Loucy (cell line): ENCODE measurements around the gene PCBD1.
A peak's percentile ranks its signal among the peaks of the same experiment; 100 is the strongest.

Experiments
- EZH2phosphoT487 ChIP-seq: fragments of 200-600 bp; IDR thresholded peaks from 2 replicates; pipeline ENCODE4 v1.6.1; 2018; ENCODE audit warnings: antibody characterized with exemption, mild to moderate bottlenecking, moderate library complexity, borderline replicate concordance
- TF ChIP-seq, protein P1 (sequence below): fragments of 200-600 bp; sonication (generic); conservative IDR thresholded peaks from 2 replicates; pipeline ENCODE4 v1.5.1; 2014; ENCODE audit warnings: mild to moderate bottlenecking, antibody characterized with exemption, low read length

DNA sequence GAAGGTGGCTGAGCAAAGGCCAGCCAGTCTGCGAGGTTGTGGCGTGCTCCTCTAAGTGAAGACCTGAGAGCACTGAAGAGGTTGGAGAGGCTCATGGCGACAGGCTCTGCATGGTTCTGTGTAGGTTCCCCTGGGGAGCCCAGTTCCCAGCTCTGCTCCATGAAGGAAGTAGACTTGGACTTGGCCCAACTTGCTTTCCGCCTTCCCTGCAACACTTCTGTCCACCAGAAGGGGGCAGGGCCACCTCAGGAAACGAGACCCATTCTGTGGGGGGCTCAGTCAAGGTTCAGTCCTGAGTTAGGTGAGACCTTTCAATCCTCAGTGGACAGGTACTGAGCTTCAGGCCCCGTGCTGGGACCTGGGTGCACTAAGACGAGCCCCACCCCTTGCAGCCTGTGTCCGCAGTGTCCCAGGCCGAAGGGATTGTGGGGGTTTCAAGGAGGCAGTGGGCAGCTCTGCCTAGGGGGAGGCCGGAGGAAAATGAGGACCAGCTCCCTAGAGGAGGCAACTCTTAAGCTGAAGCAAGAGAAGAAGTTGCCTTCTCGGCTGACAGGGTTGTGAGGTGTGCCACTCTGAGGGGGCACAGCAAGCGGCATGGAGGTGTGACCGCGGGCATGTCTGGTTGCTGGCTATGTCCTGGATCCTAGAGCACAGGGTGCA, 15.0 kb upstream of the PCBD1 start:
- no peak for TF ChIP-seq EZH2phosphoT487
- TF ChIP-seq, protein P1, sequence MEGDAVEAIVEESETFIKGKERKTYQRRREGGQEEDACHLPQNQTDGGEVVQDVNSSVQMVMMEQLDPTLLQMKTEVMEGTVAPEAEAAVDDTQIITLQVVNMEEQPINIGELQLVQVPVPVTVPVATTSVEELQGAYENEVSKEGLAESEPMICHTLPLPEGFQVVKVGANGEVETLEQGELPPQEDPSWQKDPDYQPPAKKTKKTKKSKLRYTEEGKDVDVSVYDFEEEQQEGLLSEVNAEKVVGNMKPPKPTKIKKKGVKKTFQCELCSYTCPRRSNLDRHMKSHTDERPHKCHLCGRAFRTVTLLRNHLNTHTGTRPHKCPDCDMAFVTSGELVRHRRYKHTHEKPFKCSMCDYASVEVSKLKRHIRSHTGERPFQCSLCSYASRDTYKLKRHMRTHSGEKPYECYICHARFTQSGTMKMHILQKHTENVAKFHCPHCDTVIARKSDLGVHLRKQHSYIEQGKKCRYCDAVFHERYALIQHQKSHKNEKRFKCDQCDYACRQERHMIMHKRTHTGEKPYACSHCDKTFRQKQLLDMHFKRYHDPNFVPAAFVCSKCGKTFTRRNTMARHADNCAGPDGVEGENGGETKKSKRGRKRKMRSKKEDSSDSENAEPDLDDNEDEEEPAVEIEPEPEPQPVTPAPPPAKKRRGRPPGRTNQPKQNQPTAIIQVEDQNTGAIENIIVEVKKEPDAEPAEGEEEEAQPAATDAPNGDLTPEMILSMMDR, result peak; percentile 99
